ENCODE data around the gene ADGRL3.

ADGRL3 gene

DNA sequence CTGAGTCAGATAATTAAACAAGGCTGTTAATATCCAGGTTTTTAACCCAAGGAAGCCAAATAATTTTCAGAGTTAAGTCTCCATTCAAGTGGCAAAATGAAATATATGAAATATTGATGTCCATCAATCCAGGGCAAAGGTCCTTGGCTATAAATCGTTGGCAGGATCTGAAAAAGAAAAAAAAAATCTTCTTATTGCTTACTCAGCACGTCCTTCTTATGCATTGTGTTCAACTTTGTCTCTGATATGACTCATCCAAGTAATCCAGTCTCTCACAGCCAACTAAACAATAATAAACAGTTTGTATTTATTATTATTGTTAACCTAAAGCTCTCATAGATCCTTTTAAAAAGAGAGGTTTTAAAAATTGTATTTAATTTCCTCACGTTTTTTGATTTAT, 851.2 kb downstream of the ADGRL3 start:
- DNase-seq (ENCODE audit: low read depth in 2 of 2, low spot score in 1 of 2) = no peak

DNA sequence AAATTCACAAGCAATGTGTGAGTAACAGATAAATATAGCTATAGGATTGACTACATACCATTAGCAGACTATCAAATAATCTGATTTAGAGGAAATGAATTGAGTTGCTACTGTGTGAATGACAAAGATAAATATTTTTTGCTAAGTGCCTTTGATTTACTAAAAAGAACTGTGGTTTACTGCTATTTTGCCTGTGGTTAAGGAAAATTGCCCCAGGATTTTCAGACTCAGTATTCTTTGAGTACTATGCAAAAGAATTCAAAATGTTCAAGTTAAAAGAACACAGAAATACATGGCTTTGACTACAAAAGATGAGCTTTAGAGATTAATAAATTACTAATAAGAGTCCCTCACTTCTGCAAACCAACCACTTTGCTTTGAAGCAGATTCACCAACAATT, 853.8 kb downstream of the ADGRL3 start:
- no peak for DNase-seq (ENCODE audit: low read depth in 2 of 2, low spot score in 1 of 2)

DNA sequence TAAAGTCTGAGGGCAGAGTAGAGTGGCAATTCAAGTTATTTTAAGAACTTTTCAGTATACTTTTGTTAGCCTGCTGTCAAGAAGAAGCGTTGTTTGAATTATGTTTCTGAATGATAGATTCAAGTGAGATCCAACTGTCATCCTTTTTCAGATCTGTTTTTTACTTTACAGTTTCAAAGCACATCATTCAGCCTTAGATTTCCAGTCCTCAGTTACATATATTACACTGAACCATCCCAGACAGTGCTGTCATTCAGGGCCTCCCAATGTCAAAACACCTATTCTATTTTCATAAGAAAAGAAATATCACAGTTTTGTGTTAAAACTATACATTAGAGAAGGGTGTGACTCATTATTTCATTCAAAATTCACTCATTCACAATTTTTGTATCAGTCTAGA, 856.9 kb downstream of the ADGRL3 start:
- no peak for DNase-seq (ENCODE audit: low read depth in 2 of 2, low spot score in 1 of 2)

DNA sequence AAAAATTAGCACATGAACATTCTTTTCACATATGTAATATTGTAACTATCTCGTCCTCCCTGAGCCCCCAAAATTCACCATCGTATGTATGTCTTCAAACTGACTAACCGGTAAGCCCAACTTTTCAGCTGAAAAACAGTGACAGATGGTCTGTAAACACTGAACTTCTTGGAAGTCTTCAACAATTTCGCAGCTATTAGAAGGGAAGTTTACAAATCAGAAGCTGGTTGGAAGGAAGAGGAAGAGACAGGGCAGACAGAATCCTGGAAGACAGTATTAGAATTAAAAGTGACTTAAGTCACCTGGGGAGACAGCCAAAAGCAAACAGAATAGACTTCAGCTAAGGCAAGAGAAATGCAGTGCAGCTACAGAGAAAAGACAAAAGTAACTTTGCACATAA, 858.4 kb downstream of the ADGRL3 start:
- no peak for DNase-seq (ENCODE audit: low read depth in 2 of 2, low spot score in 1 of 2)

DNA sequence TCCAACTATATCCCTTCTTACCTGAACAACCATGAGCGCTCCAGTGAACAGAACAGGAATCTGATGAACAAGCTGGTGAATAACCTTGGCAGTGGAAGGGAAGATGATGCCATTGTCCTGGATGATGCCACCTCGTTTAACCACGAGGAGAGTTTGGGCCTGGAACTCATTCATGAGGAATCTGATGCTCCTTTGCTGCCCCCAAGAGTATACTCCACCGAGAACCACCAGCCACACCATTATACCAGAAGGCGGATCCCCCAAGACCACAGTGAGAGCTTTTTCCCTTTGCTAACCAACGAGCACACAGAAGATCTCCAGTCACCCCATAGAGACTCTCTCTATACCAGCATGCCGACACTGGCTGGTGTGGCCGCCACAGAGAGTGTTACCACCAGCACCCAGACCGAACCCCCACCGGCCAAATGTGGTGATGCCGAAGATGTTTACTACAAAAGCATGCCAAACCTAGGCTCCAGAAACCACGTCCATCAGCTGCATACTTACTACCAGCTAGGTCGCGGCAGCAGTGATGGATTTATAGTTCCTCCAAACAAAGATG, 870.2 kb downstream of the ADGRL3 start:
- DNase-seq (ENCODE audit: low read depth in 2 of 2, low spot score in 1 of 2) = no peak

- no peak for DNase-seq (ENCODE audit: low read depth in 2 of 2, low spot score in 1 of 2)
These were observed 875.0 kb downstream of the ADGRL3 start for GRCh38 chr4:62075089-62075488.

- no peak for DNase-seq (ENCODE audit: low read depth in 2 of 2, low spot score in 1 of 2)
These were observed 875.4 kb downstream of the ADGRL3 start for GRCh38 chr4:62075521-62075920.

- no peak for DNase-seq (ENCODE audit: low read depth in 2 of 2, low spot score in 1 of 2)
These were observed 877.3 kb downstream of the ADGRL3 start for GRCh38 chr4:62077406-62077805.

- no peak for DNase-seq (ENCODE audit: low read depth in 2 of 2, low spot score in 1 of 2)
These were observed 880.3 kb downstream of the ADGRL3 start for GRCh38 chr4:62080431-62080830.

DNA sequence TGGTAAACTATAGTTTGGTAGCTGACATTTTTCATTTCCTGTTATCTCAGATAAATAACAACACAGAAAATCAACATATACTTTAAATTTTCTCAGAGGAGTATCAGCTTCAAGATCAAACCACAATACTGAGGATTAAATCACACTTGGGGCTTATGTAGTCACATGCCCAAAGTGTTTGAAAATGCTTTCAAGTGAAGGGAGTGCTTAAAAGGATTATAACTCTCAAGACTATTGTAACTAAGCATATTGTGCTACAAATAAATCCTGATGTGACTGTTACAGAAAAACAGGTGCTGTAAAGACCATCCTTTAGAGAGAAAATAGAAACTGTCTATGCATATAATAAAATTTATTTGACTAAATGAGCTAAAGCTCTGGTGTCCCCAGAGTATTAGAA, 887.6 kb downstream of the ADGRL3 start:
- DNase-seq (ENCODE audit: low read depth in 2 of 2, low spot score in 1 of 2) = no peak

DNA sequence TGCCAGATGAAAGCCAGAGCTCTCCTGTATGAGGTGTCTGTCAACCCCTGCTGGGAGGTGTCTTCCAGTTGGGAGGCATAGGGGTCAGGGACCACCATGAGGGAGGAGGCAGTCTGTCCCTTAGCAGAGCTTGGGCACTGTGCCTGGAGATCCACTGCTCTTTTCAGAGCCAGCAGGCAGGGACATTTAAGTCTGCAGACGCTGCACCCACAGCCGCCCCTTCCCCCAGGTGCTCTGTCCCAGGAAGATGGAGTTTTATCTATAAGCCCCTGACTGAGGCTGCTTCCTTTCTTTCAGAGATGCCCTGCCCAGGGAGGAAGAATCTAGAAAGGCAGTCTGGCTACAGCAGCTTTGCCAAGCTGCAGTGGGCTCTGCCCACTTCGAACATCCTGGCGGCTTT, 893.6 kb downstream of the ADGRL3 start:
- DNase-seq (ENCODE audit: low read depth in 2 of 2, low spot score in 1 of 2) = no peak

GRCh38 chr4:62096881-62097280, 896.8 kb downstream of the ADGRL3 start:
- DNase-seq (ENCODE audit: low read depth in 2 of 2, low spot score in 1 of 2) = no peak

DNA sequence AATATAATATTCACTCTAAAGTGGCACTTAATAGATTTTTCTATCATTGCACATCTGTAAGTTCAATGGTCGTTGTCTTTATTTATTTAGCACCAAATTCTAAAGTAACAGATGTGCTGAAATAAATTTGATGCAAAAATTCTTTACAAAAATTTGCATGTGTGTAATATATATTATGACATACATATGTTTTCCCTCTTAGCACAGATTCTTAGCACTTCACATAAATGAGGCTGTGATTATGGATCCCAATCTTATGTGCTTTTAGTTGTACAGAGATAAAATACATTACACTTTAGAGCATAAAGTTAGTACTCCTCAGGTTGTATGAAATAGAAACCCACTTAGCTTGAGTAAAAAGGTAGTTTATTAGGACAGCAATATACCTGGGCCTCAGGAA, 915.1 kb downstream of the ADGRL3 start:
- DNase-seq (ENCODE audit: low read depth in 2 of 2, low spot score in 1 of 2) = no peak

DNA sequence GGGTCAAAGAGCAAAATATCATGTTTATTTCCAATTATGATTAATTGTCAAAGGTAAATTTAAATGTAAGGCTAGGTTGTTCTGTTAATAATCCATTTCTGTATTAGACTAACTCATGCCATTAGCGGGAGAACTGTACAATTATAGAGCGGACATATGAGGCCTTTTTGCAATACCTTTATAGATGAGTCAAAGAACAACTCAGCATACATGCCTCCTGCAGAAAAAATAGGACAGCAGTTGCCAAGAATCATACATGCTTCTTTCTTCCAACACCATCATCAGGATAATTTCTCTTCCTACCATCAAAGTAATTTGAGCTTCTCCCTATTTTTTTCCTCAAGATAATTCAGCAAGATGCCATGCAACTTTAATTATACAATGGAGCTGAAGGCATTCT, 917.8 kb downstream of the ADGRL3 start:
- no peak for DNase-seq (ENCODE audit: low read depth in 2 of 2, low spot score in 1 of 2)

GRCh38 chr4:62118558-62118957, 918.4 kb downstream of the ADGRL3 start:
- DNase-seq (ENCODE audit: low read depth in 2 of 2, low spot score in 1 of 2) = no peak

DNA sequence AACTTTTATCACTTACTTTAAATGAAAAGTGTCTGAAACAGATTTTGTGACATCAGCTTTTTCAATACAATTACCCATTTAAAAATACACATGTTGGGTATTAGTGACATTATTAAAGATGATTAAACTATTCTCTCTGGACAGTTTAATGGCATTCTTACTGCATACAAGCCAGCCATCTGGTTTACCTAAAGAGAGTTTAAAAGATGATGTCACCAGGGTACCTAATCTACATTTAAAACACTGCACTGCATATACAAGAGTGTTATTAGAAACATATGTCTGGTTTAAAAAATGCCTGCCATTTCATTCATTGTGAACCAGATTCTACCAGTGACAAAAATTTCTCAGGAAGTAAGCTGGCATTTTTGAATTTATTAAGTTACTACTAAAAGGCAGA, 919.1 kb downstream of the ADGRL3 start:
- no peak for DNase-seq (ENCODE audit: low read depth in 2 of 2, low spot score in 1 of 2)

- no peak for DNase-seq (ENCODE audit: low read depth in 2 of 2, low spot score in 1 of 2)
These were observed 926.1 kb downstream of the ADGRL3 start for GRCh38 chr4:62126064-62126732.
